DOHH2 (cell line): ENCODE measurements around the gene AKAP8.

Experiments used
- CTCF ChIP-seq: fragments of 200-600 bp; sonication (generic); IDR thresholded peaks from one replicate; pipeline ENCODE4 v1.5.1; 2014; ENCODE audit warnings: antibody characterized with exemption, mild to moderate bottlenecking, low read depth, low read length; ENCODE audit not compliant: poor library complexity, severe bottlenecking
- EZH2phosphoT487 ChIP-seq: fragments of 200-600 bp; sonication (generic); IDR thresholded peaks from 2 replicates; pipeline ENCODE4 v1.6.1; 2017; ENCODE audit warnings: borderline replicate concordance, mild to moderate bottlenecking, antibody characterized with exemption, low read length, moderate library complexity, mixed read lengths

DNA sequence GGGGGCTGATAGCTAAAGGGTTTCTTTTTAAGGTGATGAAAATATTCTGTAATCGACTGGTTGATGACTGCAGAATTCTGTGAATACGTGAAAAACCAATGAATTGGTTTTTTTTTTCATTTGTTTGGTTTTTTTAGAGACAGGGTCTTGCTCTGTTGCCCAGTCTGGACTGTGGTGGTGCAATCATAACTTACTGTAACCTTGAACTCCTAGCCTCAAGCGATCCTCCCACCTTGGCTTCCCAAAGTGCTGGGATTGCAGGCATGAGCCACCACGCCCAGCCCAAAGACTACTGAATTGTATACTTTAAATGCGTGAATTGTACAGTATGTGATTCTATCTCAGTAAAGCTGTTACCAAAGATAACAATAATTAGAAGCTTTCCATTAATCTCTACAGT is 14.8 kb upstream of the AKAP8 start:
- TF ChIP-seq CTCF (no peak), EZH2phosphoT487 (no peak)
